Stomach (tissue), 4 donors: Measurements from ENCODE around the gene KIAA1671.

Experiments
- EP300 ChIP-seq: sonication (generic); formaldehyde crosslinking; IDR thresholded peaks from one replicate; pipeline ENCODE4 v1.6.1; 2017; ENCODE audit warnings: antibody characterized with exemption
- POLR2A ChIP-seq, 4 donors: fragments of 450-650 bp; IDR thresholded peaks; one replicate each; pipeline ENCODE4 v1.6.1; 2016; ENCODE audit warnings: antibody characterized with exemption in 4 of 4, control low read depth in 2 of 4, mild to moderate bottlenecking in 1 of 4, moderate library complexity in 1 of 4
- POLR2AphosphoS5 ChIP-seq, 3 donors: sonication (generic); formaldehyde crosslinking; IDR thresholded peaks; one replicate each; pipeline ENCODE4 v1.6.1; 2016; ENCODE audit warnings: antibody characterized with exemption in 3 of 3
- TF ChIP-seq, protein P1 (sequence below), 7 experiments: fragments of 450-650 bp in 4 of 7; fragments of 200-600 bp in 3 of 7; sonication (generic) in 3 of 7; IDR thresholded peaks; one replicate each; pipeline ENCODE4 v1.5.1; 2016 to 2019; ENCODE audit warnings: antibody characterized with exemption in 7 of 7, control low read depth in 2 of 7, mild to moderate bottlenecking in 1 of 7

DNA sequence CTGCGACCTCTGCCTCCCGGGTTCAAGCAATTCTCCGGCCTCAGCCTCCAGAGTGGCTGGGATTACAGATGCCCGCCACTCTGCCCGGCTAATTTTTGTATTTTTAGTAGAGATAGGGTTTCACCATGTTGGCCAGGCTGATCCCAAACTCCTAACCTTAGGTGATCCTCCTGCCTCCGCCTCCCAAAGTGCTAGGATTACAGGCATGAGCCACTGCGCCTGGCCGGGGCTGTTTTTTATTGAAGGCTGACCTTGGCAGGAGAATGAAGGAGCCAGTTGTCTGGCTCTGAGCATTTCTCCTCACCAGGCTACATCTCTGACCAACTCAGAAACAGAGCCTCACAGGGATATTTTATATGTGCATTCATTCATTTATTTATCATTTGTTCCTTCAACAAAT lies 2.3 kb downstream of the KIAA1671 start:
- TF ChIP-seq, protein P1, sequence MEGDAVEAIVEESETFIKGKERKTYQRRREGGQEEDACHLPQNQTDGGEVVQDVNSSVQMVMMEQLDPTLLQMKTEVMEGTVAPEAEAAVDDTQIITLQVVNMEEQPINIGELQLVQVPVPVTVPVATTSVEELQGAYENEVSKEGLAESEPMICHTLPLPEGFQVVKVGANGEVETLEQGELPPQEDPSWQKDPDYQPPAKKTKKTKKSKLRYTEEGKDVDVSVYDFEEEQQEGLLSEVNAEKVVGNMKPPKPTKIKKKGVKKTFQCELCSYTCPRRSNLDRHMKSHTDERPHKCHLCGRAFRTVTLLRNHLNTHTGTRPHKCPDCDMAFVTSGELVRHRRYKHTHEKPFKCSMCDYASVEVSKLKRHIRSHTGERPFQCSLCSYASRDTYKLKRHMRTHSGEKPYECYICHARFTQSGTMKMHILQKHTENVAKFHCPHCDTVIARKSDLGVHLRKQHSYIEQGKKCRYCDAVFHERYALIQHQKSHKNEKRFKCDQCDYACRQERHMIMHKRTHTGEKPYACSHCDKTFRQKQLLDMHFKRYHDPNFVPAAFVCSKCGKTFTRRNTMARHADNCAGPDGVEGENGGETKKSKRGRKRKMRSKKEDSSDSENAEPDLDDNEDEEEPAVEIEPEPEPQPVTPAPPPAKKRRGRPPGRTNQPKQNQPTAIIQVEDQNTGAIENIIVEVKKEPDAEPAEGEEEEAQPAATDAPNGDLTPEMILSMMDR (IDR thresholded peaks at IDR 0.05) = no peak
- no peak for TF ChIP-seq POLR2AphosphoS5 (IDR thresholded peaks at IDR 0.05)
- no peak for TF ChIP-seq EP300
- TF ChIP-seq POLR2A (IDR thresholded peaks at IDR 0.05) = no peak
